ENCODE results near the gene TRIM52.

Gene TRIM52

DNA sequence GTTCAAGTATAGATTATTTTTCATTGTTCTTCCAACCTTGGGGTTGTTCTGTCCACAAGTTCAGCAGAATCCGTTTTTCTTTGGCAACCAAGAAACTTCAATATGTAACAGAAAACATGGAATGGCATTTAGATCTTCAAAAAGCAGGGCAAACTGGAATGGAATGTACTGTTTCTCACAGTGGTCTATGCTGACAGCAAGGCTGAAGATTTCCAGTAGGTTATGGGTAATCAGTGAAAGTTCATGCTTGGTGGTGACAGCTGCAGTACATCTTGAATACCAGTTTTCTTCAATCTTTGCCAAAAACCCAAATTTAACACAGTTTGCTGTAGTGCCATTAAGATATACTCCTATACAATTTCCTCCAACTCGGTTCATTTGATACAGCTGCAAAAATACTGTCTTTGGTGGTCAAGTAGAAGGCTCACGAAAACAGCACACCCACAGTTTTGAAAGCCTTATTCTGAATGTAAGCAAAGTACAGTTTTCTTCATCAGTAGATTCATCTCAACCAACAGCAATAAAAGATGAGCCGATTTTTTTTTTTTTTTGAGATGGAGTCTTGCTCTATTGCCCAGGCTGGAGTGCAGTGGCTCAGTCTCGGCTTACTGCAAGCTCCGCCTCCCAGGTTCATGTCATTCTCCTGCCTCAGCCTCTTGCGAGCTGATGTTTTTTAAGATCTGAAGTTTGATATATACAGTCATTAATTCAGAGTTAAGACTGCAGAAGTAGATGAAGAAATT is 4.9 kb downstream of the TRIM52 start:
- DNase-seq (ENCODE audit: low spot score): no peak

- no peak for DNase-seq (ENCODE audit: low spot score)
These were observed 5.7 kb downstream of the TRIM52 start for GRCh38 chr5:181255276-181255675.

- no peak for DNase-seq (ENCODE audit: low spot score)
These were observed 12.7 kb downstream of the TRIM52 start for GRCh38 chr5:181248277-181248676.

GRCh38 chr5:181246276-181247049 is 14.5 kb downstream of the TRIM52 start:
- peak; percentile 65 for DNase-seq (ENCODE audit: low spot score)

GRCh38 chr5:181245427-181246275 is 15.3 kb downstream of the TRIM52 start:
- no peak for DNase-seq (ENCODE audit: low spot score)

DNA sequence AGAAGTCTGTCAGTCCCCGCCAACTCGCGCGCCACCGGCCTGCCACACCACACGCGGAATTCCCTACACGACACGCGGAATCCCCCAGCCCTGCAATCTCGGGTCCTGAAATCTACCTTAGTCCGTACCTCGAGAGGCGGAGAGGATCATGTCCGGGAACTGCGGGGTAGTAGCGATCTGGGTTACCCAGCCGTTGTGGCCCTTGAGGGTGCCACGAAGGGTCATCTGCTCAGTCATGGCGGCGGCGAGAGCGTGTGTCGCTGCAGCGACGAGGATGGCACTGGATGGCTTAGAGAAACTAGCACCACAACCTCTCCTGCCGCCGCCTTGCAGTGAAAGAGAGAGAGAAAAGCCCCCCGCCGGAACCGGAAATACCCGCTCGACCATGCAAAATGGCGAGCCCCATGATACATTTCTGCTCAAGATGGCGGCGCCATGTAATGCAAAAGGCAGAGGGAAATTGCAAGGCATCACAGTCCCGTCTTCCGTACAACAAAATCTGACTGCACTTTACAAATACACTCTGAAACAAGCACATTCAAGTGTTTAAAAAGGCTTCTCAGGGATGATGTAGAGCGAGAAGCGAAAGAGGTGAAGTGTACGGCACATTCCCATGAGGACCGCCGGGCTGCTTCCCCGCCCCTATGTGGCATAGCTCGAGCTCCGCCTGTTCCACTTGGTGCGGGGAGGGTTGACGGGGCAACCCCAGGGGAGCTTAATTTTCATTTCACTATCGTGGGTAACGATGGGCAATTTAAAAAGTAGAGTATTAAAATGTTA is 17.2 kb downstream of the TRIM52 start, which contains the start of gene RACK1:
Gene RACK1, minus strand, starts transcription at position 343 of the 780 bp plus-strand sequence. Its CDS starts 106 bp downstream, at position 237.
- peak; percentile 82 for DNase-seq (ENCODE audit: low spot score)

DNA sequence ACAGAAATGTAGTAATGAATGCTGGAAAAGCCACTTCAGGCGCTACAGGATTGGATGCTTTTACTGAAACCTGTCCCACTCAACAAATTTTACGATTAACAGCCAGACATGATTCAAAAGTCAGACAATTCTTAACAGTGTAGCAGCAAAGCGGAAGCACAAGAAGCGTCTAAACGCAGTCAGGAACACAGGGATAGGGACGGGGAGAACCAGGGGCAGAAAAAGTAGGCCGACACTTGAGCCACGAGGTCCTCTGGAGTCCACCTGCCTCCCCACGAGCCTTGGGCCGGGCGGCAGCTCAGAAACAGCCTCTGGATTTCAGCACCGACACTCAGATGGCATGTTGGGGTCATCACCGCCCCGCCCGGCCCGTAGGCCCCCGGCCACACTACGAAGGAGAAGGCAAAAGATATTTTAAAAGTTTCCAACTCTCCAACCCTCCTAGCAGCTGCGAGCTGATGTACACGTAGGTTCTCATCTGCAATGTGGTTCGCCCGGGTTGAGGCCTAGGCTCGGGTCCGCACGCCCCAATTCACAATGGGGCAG is 17.9 kb downstream of the TRIM52 start:
- DNase-seq (ENCODE audit: low spot score): no peak

DNA sequence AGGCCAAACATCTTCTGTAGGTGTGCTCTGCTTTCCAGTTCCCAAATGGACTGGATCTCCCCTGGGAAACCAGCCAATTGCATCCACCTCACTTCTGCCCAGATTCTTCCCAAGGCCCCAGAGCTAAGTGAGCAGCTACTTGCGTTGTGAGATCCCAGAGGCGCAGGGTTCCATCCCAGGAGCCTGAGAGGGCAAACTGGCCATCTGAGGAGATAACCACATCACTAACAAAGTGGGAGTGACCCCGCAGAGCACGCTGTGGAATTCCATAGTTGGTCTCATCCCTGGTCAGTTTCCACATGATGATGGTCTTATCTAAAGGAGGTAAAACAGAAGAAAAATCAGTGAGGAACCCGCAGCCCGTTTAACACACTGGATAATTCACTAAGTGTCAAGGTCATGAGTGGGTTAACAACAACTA is 18.9 kb downstream of the TRIM52 start:
- DNase-seq (ENCODE audit: low spot score): no peak

DNA sequence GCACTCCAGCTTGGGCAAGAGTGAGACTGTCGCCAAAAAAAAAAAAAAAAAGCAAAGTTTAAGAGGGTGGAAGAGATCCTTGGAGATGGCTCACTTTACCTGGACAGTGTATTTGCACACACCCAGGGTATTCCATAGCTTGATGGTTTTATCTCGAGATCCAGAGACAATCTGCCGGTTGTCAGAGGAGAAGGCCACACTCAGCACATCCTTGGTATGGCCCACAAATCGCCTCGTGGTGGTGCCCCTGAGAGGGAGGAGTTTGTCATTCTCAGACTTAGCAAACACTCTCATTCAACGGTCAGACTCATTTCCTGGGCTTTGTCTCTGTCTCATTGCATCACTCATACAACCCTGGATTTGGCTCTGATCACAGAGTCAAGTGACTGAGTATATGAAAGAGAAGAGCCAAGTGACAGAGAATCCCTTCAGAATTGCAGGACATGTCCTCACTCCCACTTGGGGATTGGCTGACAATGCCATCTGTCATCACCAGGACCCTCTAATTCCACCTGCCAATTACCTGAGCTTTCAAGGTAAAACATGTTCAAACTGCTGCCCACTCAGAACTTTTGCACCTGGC is 19.5 kb downstream of the TRIM52 start:
- no peak for DNase-seq (ENCODE audit: low spot score)

DNA sequence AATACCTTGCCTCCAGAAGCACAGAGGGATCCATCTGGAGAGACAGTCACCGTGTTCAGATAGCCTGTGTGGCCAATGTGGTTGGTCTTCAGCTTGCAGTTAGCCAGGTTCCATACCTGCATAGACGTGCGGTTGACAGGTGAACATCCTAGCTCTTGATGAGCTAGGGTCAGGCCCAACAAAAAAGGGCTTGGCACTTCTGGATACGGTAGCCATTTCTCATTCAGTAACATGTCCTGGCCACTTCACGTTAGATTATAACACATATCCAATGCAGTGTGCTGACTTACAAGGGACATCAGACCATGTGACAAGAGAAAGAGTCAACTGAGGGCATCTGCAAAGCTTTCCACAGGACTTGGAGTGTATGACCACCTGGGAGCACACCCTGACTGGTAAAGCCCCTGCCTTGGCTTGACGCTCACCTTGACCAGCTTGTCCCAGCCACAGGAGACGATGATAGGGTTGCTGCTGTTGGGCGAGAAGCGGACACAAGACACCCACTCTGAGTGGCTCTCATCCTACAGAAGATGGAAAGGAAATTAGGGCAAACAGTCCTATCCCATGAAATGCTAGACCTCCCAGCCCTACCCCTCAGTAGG is 21.8 kb downstream of the TRIM52 start:
- DNase-seq (ENCODE audit: low spot score): no peak

DNA sequence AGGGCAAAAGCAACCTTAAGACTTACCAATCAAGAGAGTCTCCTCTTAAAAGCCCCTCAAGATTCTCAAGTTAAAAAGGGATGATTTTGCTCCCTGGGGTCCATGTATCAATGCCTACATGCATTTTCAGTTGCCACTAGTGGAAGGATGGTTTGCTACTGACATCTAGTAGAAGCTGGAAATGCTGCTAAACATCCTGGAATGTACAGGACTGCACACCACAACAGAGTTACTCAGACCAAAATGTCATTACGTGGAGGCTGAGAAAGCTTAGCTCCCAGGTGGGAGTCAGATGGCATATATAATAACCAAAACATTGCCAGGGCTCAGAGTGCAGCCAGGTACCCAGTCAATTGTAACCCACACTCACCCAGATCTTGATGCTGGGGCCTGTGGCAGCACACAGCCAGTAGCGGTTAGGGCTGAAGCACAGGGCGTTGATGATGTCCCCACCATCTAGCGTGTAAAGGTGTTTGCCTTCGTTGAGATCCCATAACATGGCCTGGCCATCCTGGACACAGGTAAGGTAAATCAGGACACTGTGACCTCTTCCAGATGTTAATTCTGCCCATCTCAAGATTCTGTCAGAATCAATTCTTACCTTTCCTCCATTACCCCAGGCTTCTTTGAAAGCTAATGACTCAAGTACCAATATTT is 23.1 kb downstream of the TRIM52 start:
- no peak for DNase-seq (ENCODE audit: low spot score)

DNA sequence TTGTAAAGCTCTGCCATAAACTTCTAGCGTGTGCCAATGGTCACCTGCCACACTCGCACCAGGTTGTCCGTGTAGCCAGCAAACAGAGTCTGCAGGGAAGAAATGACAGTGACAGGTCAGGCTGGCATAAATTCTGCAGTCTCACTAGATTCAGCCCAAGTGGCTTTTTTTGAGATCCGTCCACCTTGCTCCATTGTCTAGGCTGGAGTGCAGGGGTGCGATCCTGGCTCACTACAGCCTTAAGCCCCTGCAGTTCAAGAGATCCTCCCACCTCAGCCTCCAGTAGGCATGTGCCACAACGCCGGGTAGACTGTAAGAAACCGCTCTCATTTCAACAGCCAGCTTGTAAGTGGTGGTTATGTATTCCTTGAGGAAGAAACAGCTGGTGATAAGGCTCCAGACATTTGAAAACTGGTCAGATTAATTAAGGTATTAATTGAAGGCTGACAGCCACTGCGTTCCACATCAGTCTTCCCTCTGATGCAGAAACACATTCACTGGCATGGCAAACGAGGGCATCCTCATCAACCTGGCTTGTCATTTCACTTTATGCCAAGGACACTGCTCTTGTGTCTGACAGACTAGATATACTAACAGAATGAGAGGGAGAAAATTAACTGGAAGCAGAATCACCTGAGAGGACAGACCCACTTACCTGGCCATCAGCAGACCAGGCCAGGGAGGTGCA is 23.8 kb downstream of the TRIM52 start:
- DNase-seq (ENCODE audit: low spot score): no peak

GRCh38 chr5:181236471-181236870 is 24.5 kb downstream of the TRIM52 start:
- DNase-seq (ENCODE audit: low spot score): no peak

GRCh38 chr5:181235689-181236366 is 25.1 kb downstream of the TRIM52 start:
- DNase-seq (ENCODE audit: low spot score): no peak

- DNase-seq (ENCODE audit: low spot score): no peak
These were observed 25.6 kb downstream of the TRIM52 start for GRCh38 chr5:181235323-181235688.

GRCh38 chr5:181234455-181235306 is 26.3 kb downstream of the TRIM52 start:
- DNase-seq (ENCODE audit: low spot score): no peak

GRCh38 chr5:181233801-181234454 is 27.0 kb downstream of the TRIM52 start:
- DNase-seq (ENCODE audit: low spot score): no peak

Measured in COLO829 (cell line).